DMS79 treated with DMSO at 0.1 percent for 48 hours (cell line): ENCODE results near the gene NUP58.

Source experiments
- DNase-seq: peaks from one replicate; lab custom pipeline; 2025; lab: John Stamatoyannopoulos, UW

Gene NUP58

GRCh38 chr13:25377244-25377962, 76.0 kb downstream of the NUP58 start:
- DNase-seq, result no peak

GRCh38 chr13:25378528-25378927, 77.1 kb downstream of the NUP58 start:
- no peak for DNase-seq

GRCh38 chr13:25379011-25379410, 77.6 kb downstream of the NUP58 start:
- no peak for DNase-seq

- DNase-seq, result no peak
These were observed 78.7 kb downstream of the NUP58 start for GRCh38 chr13:25380082-25380481.

GRCh38 chr13:25380741-25381324, 79.4 kb downstream of the NUP58 start:
- DNase-seq, result no peak

- DNase-seq, result no peak
These were observed 83.5 kb downstream of the NUP58 start for GRCh38 chr13:25384758-25385410.

- DNase-seq, result no peak
These were observed 90.5 kb downstream of the NUP58 start for GRCh38 chr13:25391932-25392331.
